Measurements from ENCODE around the gene P2RX3.
"Not testable (repeated sequence)": the region's sequence is repeated elsewhere in the genome, so short reads cannot be mapped to it uniquely, and the experiment has no call there.

The P2RX3 gene

DNA sequence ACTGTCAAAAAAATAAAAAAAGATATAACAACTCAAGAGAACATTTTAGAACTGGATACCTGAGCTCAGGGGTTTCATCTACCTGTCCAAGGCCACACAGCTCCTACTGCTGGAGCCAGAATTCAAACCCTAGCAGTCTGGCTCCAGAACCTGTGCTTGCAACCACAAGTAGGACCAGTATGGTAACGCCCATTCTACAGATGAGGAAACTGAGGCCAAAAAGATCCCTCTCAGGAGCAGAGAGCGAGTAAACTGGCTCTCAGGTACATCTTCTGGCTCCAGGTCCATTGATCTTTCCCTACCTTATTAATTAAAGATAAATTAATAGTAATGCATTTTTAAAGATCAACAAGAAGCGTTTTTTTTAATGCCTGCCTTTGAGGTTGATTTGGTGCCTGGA lies 19.2 kb downstream of the P2RX3 start:
- H3K27ac ChIP-seq: no peak overlapping the region
- TF ChIP-seq CTCF (conservative IDR thresholded peaks at IDR 0.05): no peak

- no peak for TF ChIP-seq CTCF (conservative IDR thresholded peaks at IDR 0.05)
Observed at GRCh38 chr11:57357856-57358255, 19.7 kb downstream of the P2RX3 start.

DNA sequence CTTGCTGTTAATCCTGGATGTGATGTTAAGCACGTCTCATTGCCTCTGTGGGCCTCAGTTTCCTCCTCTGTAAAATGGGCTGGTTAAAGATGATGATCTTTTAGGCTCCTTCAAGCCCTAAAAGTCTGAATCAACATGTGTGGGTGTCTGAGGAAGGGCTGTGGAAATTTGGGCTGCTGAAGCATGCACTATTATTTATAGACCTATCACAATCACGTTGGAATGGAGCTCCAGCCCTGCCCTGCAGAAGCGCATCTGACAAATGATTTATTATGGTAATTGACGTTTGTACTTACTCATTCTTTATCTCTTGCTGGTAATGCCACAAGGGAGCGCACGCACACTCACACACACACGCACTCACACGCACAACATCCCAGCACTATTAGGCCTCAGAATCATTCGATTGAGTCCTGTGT lies 20.4 kb downstream of the P2RX3 start:
- TF ChIP-seq CTCF (conservative IDR thresholded peaks at IDR 0.05): no peak

More at GRCh38 chr11:57357856-57358255, 19.7 kb downstream of the P2RX3 start:
- H3K27ac ChIP-seq: no peak overlapping the region

DNA sequence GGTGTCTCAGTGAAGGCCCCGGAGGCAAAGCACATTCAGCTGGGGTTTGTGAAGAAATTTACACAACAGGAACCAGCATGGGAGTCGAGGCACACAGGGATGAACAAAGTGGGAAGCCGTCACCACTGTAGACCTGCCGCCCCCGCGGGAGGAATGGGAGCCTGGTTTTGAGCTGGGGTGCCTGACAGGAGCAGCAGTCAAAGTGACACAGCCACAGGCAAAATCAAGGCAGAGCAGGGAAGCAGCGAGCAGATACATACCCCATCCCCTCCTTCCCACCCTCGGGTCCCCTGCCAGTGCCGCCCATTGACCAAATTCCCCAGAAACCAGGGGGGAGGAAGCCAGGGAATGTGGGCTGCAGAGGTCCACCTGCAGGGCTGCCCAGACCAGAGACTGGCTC lies 20.8 kb downstream of the P2RX3 start:
- H3K27ac ChIP-seq: no peak overlapping the region
- no peak for TF ChIP-seq CTCF (conservative IDR thresholded peaks at IDR 0.05)

More for the DNA sequence above, 20.4 kb downstream of the P2RX3 start:
- H3K27ac ChIP-seq: no peak overlapping the region

- no peak overlapping the region for H3K27ac ChIP-seq
- TF ChIP-seq CTCF (conservative IDR thresholded peaks at IDR 0.05): no peak
Observed at GRCh38 chr11:57359396-57359795, 21.2 kb downstream of the P2RX3 start.

- TF ChIP-seq CTCF (conservative IDR thresholded peaks at IDR 0.05): no peak
Observed at GRCh38 chr11:57359896-57360690, 21.9 kb downstream of the P2RX3 start.

DNA sequence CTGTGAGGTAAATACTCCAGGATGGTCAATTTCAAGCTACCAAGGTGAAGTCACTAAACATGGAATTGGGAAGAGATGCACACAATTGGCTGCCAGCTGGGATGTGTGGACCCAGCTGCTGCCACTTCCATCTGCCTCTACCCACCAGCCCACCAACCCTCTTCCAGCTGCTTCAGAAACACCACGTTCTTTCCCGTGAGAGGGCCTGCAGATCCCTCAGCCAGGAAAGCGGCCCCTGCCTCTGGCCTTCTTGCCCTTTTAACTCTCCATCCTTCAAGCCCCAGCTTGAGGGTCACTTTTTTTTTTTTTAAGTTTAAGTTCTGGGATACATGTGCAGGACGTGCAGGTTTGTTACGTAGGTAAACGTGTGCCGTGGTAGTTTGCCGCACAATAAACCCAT lies 22.8 kb downstream of the P2RX3 start:
- no peak for TF ChIP-seq CTCF (conservative IDR thresholded peaks at IDR 0.05)
- no peak overlapping the region for H3K27ac ChIP-seq

More at GRCh38 chr11:57359896-57360690, 21.9 kb downstream of the P2RX3 start:
- H3K27ac ChIP-seq: no peak overlapping the region

DNA sequence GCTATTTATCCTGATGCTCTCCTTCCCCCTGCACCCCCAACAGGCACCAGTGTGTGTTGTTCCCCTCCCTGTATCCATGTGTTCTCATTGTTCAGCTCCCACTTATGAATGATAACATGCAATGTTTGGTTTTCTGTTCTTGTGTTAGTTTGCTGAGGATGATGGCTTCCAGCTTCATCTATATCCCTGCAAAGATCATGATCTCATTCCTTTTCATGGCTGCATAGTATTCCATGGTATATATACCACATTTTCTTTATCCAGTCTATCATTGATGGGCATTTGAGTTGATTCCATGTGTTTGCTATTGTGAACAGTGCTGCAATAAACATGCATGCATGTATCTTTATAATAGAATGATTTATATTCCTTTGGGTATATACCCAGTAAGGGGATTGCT lies 23.3 kb downstream of the P2RX3 start:
- H3K27ac ChIP-seq: not testable (repeated sequence)

Data from VCaP (cell line).